Measurements from ENCODE around the gene ST3GAL6. TPM values are rescaled to one million over a fixed set of nuclear protein-coding genes. Genes with fewer than 3 reads are reported as not detected.

ST3GAL6 gene
- total and polyA plus RNA-seq, 9 of the 15 experiments (the other 6 are each of a cell fraction or from before 2014, with no cell fraction given), result 0.14 TPM; not detected in 8

DNA sequence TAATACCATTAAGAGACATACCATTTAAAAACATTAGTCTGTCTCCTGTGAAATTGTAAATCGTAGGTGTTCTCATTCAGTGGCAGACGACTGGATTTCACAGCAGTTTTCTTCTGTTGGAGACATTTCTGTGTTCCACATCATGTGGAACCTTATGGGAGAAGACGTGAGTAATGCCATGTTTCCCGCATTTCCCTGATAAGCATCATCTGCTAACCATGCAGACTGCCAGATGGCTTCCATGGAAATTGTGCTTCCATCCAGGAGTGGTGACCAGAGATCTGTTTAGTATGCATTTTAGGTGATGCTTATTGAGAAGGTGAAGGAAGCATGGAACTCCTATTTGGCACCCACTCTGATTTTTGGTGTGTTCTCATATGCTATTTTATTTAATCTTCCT is 28.4 kb upstream of the ST3GAL6 start:
- intact Hi-C loops (cut with micrococcal nuclease), result no loop called here
- CTCF ChIA-PET (ENCODE audit: low intra/inter-chr PET ratio), result no interaction called here
- FAIRE-seq, result no peak

DNA sequence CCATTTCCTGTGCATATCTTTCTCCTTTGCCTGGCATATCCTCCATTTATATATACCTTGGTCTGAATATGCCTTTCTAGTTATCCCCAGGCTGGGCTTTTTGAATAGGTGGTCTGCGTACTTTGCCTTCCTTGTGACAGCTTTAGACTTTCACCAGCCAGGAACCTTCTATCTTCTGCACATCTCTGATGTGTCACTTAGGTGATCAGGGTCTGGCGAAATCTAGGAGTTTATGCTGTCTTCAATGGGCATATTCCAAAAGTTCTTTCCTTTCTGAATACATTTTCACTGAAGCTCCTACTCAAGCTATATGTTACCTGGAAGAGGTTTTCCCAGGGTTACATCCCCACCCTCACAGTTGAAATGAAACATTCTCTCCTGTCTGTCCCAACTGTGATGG is 27.8 kb upstream of the ST3GAL6 start:
- in situ Hi-C loops (cut with MboI) (no loop called here), intact Hi-C loops (cut with micrococcal nuclease) (no loop called here)
- no peak overlapping the region for H3K9ac ChIP-seq (ENCODE audit: insufficient read depth in 1 of 2, low read depth in 2 of 2, low read length in 2 of 2)
- H3K79me2 ChIP-seq (ENCODE audit: control insufficient read depth, insufficient read depth, low read length), result no peaks in the 10 kb centered on the region
- H3K27me3 ChIP-seq (ENCODE audit: control insufficient read depth in 2 of 2, insufficient read depth in 2 of 2, low read length in 2 of 2), result peaks cover 9 to 15% of the 10 kb centered on the region in 2 experiments; a peak in 4 of 5 replicates
- BruUV-seq (replicated peaks), result no TSS peak
- H3K4me3 ChIP-seq, result no peak overlapping the region
- H3K27ac ChIP-seq (ENCODE audit: extremely low read depth, low read depth, low read length), result no peak overlapping the region
- H3K36me3 ChIP-seq (ENCODE audit: control insufficient read depth, insufficient read depth, low read length), result no peaks in the 10 kb centered on the region
- DNase-seq (ENCODE audit: extremely low read depth in 1 of 4, low spot score in 3 of 4) (no peak), FAIRE-seq (no peak), ATAC-seq (no peak)
- ChIA-PET CTCF (ENCODE audit: low intra/inter-chr PET ratio) (no interaction called here), POLR2A (interaction anchor here (0.6 kb wide), 1 partner anchor 15 kb away, joined by 3 read pairs; no protein-coding TSS in a partner anchor)
- peaks cover 0 to 11% of the 10 kb centered on the region in 2 experiments; a peak in 2 of 5 replicates for H3K4me1 ChIP-seq (replicated peaks in 1 of 2; ENCODE audit: control insufficient read depth in 2 of 2, insufficient read depth in 2 of 2, low read length in 2 of 2)
- no peak overlapping the region for H3K4me2 ChIP-seq (ENCODE audit: insufficient read depth, low read length)
- WGBS (ENCODE audit: insufficient coverage, low coverage, missing lambda C conversion rate), result 0% methylated on average over 2 of the region's 2 CpGs
- no peaks in the 10 kb centered on the region for H3K9me1 ChIP-seq (ENCODE audit: control insufficient read depth, insufficient read depth, low read length)
- H2AFZ ChIP-seq (ENCODE audit: low read depth, low read length), result no peak overlapping the region
- no peaks in the 10 kb centered on the region for H3K9me3 ChIP-seq (replicated peaks; ENCODE audit: control insufficient read depth, insufficient read depth, low read depth, low read length)
- H4K20me1 ChIP-seq (replicated peaks; ENCODE audit: control insufficient read depth, insufficient read depth, low read length), result no peaks in the 10 kb centered on the region
- TF ChIP-seq ZNF274 (IDR thresholded peaks at IDR 0.05; ENCODE audit: borderline replicate concordance, low read depth, low read length), result no peak
- TF ChIP-seq SETDB1 (IDR thresholded peaks at IDR 0.05; ENCODE audit: low read length), result no peak
- TF ChIP-seq ZNF224 (CRISPR knock-in tag; IDR thresholded peaks at IDR 0.05), result no peak

More for the DNA sequence above, 28.4 kb upstream of the ST3GAL6 start:
- H3K9ac ChIP-seq (ENCODE audit: insufficient read depth in 1 of 2, low read depth in 2 of 2, low read length in 2 of 2), result no peak overlapping the region
- H4K20me1 ChIP-seq (replicated peaks; ENCODE audit: control insufficient read depth, insufficient read depth, low read length), result no peaks in the 10 kb centered on the region
- in situ Hi-C loops (cut with MboI), result no loop called here
- H3K27me3 ChIP-seq (ENCODE audit: control insufficient read depth in 2 of 2, insufficient read depth in 2 of 2, low read length in 2 of 2), result peaks cover 9 to 15% of the 10 kb centered on the region in 2 experiments; a peak in 4 of 5 replicates
- H3K36me3 ChIP-seq (ENCODE audit: control insufficient read depth, insufficient read depth, low read length), result no peaks in the 10 kb centered on the region
- TF ChIP-seq ZZZ3 (IDR thresholded peaks at IDR 0.05), result no peak
- TF ChIP-seq POLR2H (tag; IDR thresholded peaks at IDR 0.05; ENCODE audit: low read depth), result no peak
- TF ChIP-seq E2F3 (CRISPR knock-in tag; IDR thresholded peaks at IDR 0.05), result no peak
- H3K4me1 ChIP-seq (replicated peaks in 1 of 2; ENCODE audit: control insufficient read depth in 2 of 2, insufficient read depth in 2 of 2, low read length in 2 of 2), result peaks cover 0 to 11% of the 10 kb centered on the region in 2 experiments; a peak in 2 of 5 replicates
- BruUV-seq (replicated peaks), result no TSS peak
- 0% methylated on average over 4 of the region's 4 CpGs for WGBS (ENCODE audit: insufficient coverage, low coverage, missing lambda C conversion rate)
- ATAC-seq, result no peak
- no peak for DNase-seq (ENCODE audit: extremely low read depth in 1 of 4, low spot score in 3 of 4)
- no peak overlapping the region for H3K27ac ChIP-seq (ENCODE audit: extremely low read depth, low read depth, low read length)
- POLR2A ChIA-PET, result no interaction called here
- H3K4me3 ChIP-seq, result no peak overlapping the region
- H2AFZ ChIP-seq (ENCODE audit: low read depth, low read length), result no peak overlapping the region
- H3K9me1 ChIP-seq (ENCODE audit: control insufficient read depth, insufficient read depth, low read length), result no peaks in the 10 kb centered on the region
- no peaks in the 10 kb centered on the region for H3K79me2 ChIP-seq (ENCODE audit: control insufficient read depth, insufficient read depth, low read length)
- H3K4me2 ChIP-seq (ENCODE audit: insufficient read depth, low read length), result no peak overlapping the region
- no peaks in the 10 kb centered on the region for H3K9me3 ChIP-seq (replicated peaks; ENCODE audit: control insufficient read depth, insufficient read depth, low read depth, low read length)

Data from K562 (cell line).